Aortic smooth muscle cell (primary cell): ENCODE measurements around the gene TARDBP. TPM values are rescaled to one million over a fixed set of nuclear protein-coding genes. Genes with fewer than 3 reads are reported as not detected.

Experiments used
- total RNA-seq: library from RNA; depleted of rRNA; stranded (reverse); fragments of >200 nt; gene quantifications from 2 replicates; pipeline ENCODE4 v1.2.3, GENCODE V29; 2014

Gene TARDBP
- 74.2 and 102 TPM in 2 replicates for total RNA-seq

GRCh38 chr1:11012260-11013159, at the start of gene TARDBP:
TSS of gene TARDBP (plus strand) at chr1:11012654. CDS start at chr1:11013728, 1,074 bp downstream.

GRCh38 chr1:11046625-11047365, 34.3 kb downstream of the TARDBP start, which contains the start of gene MASP2:
TSS of gene MASP2 (minus strand) at chr1:11047239. CDS start at chr1:11047207, 32 bp downstream.

GRCh38 chr1:11059968-11060830, 47.7 kb downstream of the TARDBP start, which contains the start of gene SRM:
TSS of gene SRM (minus strand) at chr1:11060018. CDS start at chr1:11059943, 75 bp downstream.

Other genes starting within 250 kb of the TARDBP start
- gene CASZ1, start 216.0 kb upstream of the TARDBP start, total RNA-seq: 0.19 and 1.2 TPM in 2 replicates
- gene MASP2, start 34.6 kb downstream of the TARDBP start, total RNA-seq: under 0.01 and 0.06 TPM in 2 replicates
- 16.8 and 17.6 TPM in 2 replicates for gene SRM, start 47.4 kb downstream of the TARDBP start, total RNA-seq
- 36.9 and 39.8 TPM in 2 replicates for gene EXOSC10, start 87.2 kb downstream of the TARDBP start, total RNA-seq
- gene ANGPTL7, start 176.7 kb downstream of the TARDBP start, total RNA-seq: not detected in 2 replicates
- gene MTOR, start 249.9 kb downstream of the TARDBP start, total RNA-seq: 30.0 and 37.8 TPM in 2 replicates